Subcutaneous preadipocyte (primary cell): ENCODE results near the gene PLXNB1. TPM values are rescaled to one million over a fixed set of nuclear protein-coding genes. Genes with fewer than 3 reads are reported as not detected.

ENCODE experiments used
- small RNA-seq: library from RNA; depleted of rRNA; stranded (forward); fragments of <200 nt; gene quantifications from one replicate; pipeline ENCODE3, GENCODE V24; 2012
- total RNA-seq: library from RNA; depleted of rRNA; stranded (reverse); fragments of >200 nt; gene quantifications from 2 replicates; pipeline ENCODE4 v1.2.3, GENCODE V29; 2012

Gene PLXNB1
- 18.4 and 21.3 TPM in 2 replicates for total RNA-seq

DNA sequence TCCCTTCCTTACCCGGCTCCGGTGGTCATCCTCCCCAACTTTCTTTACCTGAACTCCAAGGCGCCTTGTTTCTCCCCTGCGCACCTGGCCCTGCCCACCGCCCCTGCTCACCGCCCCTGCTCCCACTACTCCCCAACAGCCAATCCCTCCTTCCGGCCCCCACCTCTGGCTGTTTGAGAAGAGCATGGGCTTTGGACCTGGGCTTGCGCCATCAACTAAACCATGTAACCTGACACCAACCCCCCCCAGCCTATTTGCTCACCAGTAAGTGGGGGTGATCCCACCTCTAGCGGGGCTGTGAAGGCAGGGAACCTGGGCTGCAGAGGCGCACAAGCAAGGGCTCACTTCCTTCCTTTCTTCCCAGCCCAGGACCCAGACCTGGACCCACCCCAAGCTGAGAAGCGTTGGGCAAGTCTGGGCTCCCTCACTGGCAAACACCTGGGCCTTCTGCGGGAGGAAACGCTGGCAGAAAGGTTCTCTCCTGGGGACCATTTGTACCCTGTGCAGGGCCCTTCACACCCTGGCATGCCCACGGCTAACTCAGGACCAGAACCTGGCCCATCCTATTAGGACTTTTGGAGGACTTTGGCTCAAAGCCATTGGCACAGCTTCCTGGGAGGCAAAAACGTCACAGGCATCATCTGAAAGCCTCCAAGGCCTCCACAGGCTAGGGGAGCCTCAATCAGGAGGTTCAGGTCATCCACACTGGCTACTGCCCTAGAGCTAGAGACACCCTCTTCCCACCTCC, at the start of gene PLXNB1:
PLXNB1 (minus strand) TSS at position 127 of the 748 bp plus-strand sequence. CDS start 5,475 bp downstream, outside the sequence.

GRCh38 chr3:48446425-48447193, 16.7 kb upstream of the PLXNB1 start, which contains the start of gene ATRIP:
TSS of gene ATRIP (plus strand) at chr3:48446737. CDS start at chr3:48446846, 109 bp downstream.

GRCh38 chr3:48439820-48440589, 10.1 kb upstream of the PLXNB1 start, which contains the start of the genes CCDC51 and TMA7:
TSS of gene CCDC51 (minus strand) at chr3:48440119. CDS start at chr3:48435128, 4,991 bp downstream.
TSS of gene TMA7 (plus strand) at chr3:48440257. CDS start at chr3:48440297, 40 bp downstream.

DNA sequence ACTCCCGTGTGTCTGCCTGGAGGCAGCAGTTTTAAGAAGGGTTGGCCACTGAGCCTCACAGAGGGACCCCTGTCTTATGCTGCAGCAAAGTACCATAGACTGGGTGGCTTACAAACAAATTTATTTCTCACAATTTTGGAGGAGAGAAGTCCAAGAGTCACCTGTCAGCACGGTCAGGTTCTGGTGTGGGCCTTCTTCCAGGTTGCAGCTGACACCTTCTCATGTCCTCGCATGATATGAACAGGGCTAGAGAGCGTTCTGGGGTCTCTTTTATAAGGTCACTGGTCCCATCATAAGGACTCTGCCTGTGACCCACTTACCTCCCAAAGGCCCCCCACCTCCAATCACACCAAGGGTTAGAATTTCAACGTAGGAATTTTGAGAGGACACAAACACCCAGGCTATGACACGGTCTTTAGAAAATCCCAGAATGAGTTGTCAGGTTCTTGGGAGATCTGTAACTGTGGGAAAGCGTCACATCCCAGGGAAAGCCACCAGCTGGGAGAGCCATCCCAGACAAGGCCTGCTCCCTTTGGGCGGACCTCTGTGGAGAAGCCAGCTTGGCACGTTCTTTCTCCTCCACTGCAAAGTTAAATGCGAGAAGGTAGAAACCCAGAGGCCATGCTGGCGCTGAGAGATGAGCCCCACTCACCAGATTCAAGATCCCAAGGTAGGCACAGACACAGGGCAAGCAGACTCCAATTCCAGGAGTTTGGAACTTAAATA, 58.1 kb downstream of the PLXNB1 start, which contains the start of gene FBXW12:
FBXW12 (plus strand) TSS at position 569 of the 726 bp plus-strand sequence. CDS start 549 bp downstream, outside the sequence.

Small RNAs within 50 kb of the gene (small RNA-seq; reads per million reads assigned to genes)
- gene RN7SL321P, result not detected

Other genes starting within 250 kb of the PLXNB1 start
- gene CDC25A, start 241.7 kb downstream of the PLXNB1 start, total RNA-seq, result 4.8 and 18.6 TPM in 2 replicates
- gene CAMP, start 206.6 kb downstream of the PLXNB1 start, total RNA-seq, result not detected in 2 replicates
- gene ZNF589, start 189.0 kb downstream of the PLXNB1 start, total RNA-seq, result 7.4 and 7.7 TPM in 2 replicates
- gene NME6, start 128.7 kb downstream of the PLXNB1 start, total RNA-seq, result 19.1 and 29.3 TPM in 2 replicates
- gene SPINK8, start 96.4 kb downstream of the PLXNB1 start, total RNA-seq, result not detected in 2 replicates
- gene FBXW12, start 57.9 kb downstream of the PLXNB1 start, total RNA-seq, result 0.20 TPM in 1 of 2 replicates, not detected in the other
- 19.7 and 22.8 TPM in 2 replicates for gene CCDC51, start 10.0 kb upstream of the PLXNB1 start, total RNA-seq
- gene TMA7, start 10.2 kb upstream of the PLXNB1 start, total RNA-seq, result 159 and 170 TPM in 2 replicates
- 9.2 and 16.6 TPM in 2 replicates for gene ATRIP, start 16.7 kb upstream of the PLXNB1 start, total RNA-seq
- 114 and 122 TPM in 2 replicates for gene SHISA5, start 74.1 kb upstream of the PLXNB1 start, total RNA-seq
- gene PFKFB4, start 126.7 kb upstream of the PLXNB1 start, total RNA-seq, result 7.7 and 9.0 TPM in 2 replicates
- 0.20 TPM in 1 of 2 replicates, not detected in the other for gene UCN2, start 133.7 kb upstream of the PLXNB1 start, total RNA-seq
- 3.3 and 17.8 TPM in 2 replicates for gene COL7A1, start 165.2 kb upstream of the PLXNB1 start, total RNA-seq
- 316 and 340 TPM in 2 replicates for gene UQCRC1, start 179.6 kb upstream of the PLXNB1 start, total RNA-seq
- gene TMEM89, start 191.7 kb upstream of the PLXNB1 start, total RNA-seq, result not detected in 2 replicates
- 22.0 and 30.7 TPM in 2 replicates for gene SLC26A6, start 205.4 kb upstream of the PLXNB1 start, total RNA-seq
- gene CELSR3, start 232.8 kb upstream of the PLXNB1 start, total RNA-seq, result 0.59 and 0.73 TPM in 2 replicates